Lower leg skin (tissue), 3 donors: Measurements from ENCODE around the gene RALGAPA2.

Source experiments
- CTCF ChIP-seq, 3 donors: fragments of 450-650 bp; IDR thresholded peaks; one replicate each; pipeline ENCODE4 v1.5.1; 2016; ENCODE audit warnings: antibody characterized with exemption in 3 of 3, mild to moderate bottlenecking in 3 of 3, moderate library complexity in 2 of 3
- POLR2A ChIP-seq, 2 donors: fragments of 450-650 bp; IDR thresholded peaks; one replicate each; pipeline ENCODE4 v1.6.1; 2016 to 2017; ENCODE audit warnings: antibody characterized with exemption in 2 of 2, mild to moderate bottlenecking in 1 of 2, moderate library complexity in 1 of 2

GRCh38 chr20:20343932-20344331 lies 368.5 kb downstream of the RALGAPA2 start:
- TF ChIP-seq CTCF (IDR thresholded peaks at IDR 0.05): no peak
- TF ChIP-seq POLR2A (IDR thresholded peaks at IDR 0.05): no peak
